Measurements from ENCODE around the gene TTYH3. TPM values are rescaled to one million over a fixed set of nuclear protein-coding genes. Genes with fewer than 3 reads are reported as not detected.

TTYH3 gene
- total and polyA plus RNA-seq, 2 of the 13 experiments (the other 11 are each of a cell fraction or from before 2014, with no cell fraction given), result 26.3 to 50.0 TPM

GRCh38 chr7:2700141-2700850 is 68.5 kb downstream of the TTYH3 start:
- CTCF ChIA-PET (ENCODE audit: low intra/inter-chr PET ratio, low total read pairs), result no interaction called here
- Histone ChIP-seq H2AFZ (ENCODE audit: low read length) (no peak overlapping the region), H3K27me3 (ENCODE audit: control insufficient read depth in 1 of 2, insufficient read depth in 2 of 2, low read length in 2 of 2) (peaks cover 22 to 52% of the 10 kb centered on the region in 2 experiments; a peak in 3 of 5 replicates), H4K20me1 (ENCODE audit: insufficient read depth, low read length) (no peaks in the 10 kb centered on the region), H3K4me3 (replicated peaks in 1 of 3; ENCODE audit: insufficient read depth in 1 of 3, low read depth in 2 of 3, low read length in 3 of 3) (no peak overlapping the region), H3K9ac (ENCODE audit: insufficient read depth, low read depth, low read length) (no peak overlapping the region), H3K27ac (ENCODE audit: extremely low read length, insufficient read depth, low read length) (no peak overlapping the region), H3K9me3 (ENCODE audit: low read length) (no peaks in the 10 kb centered on the region), H3K36me3 (replicated peaks in 1 of 2; ENCODE audit: control insufficient read depth in 1 of 2, insufficient read depth in 2 of 2, low read length in 2 of 2) (no peaks in the 10 kb centered on the region), H3K4me2 (ENCODE audit: low read depth, low read length) (no peak overlapping the region), H3K4me1 (ENCODE audit: insufficient read depth, low read length) (no peaks in the 10 kb centered on the region), H3K79me2 (ENCODE audit: insufficient read depth, low read length) (no peaks in the 10 kb centered on the region)
- ATAC-seq, result no peak; the same call in 2 of the 3 replicates
- no TSS peak for BruUV-seq (replicated peaks)
- no peak for TF ChIP-seq ZNF230 (CRISPR knock-in tag; IDR thresholded peaks at IDR 0.05)
- no peak for TF ChIP-seq NR0B2 (CRISPR knock-in tag; IDR thresholded peaks at IDR 0.05)
- no peak for FAIRE-seq
- WGBS (ENCODE audit: low lambda C conversion rate), result 44% methylated on average over 13 of the region's 40 CpGs
- POLR2A ChIA-PET, result no interaction called here
- in situ Hi-C loops (cut with HindIII; ENCODE audit: extremely low pct_ligation_motif_present, low pct_unique_long_range_greater_than_20kb), result no loop called here
- intact Hi-C loops (cut with micrococcal nuclease; ENCODE audit: unreplicated experiment), result no loop called here
- no peak for DNase-seq (ENCODE audit: low spot score)

GRCh38 chr7:2701424-2701823 is 69.6 kb downstream of the TTYH3 start:
- no peak for ATAC-seq
- intact Hi-C loops (cut with micrococcal nuclease; ENCODE audit: unreplicated experiment), result no loop called here

More at GRCh38 chr7:2701424-2701823, 69.6 kb downstream of the TTYH3 start:
- ChIA-PET CTCF (ENCODE audit: low intra/inter-chr PET ratio, low total read pairs) (no interaction called here), POLR2A (no interaction called here)
- Histone ChIP-seq H3K79me2 (ENCODE audit: insufficient read depth, low read length) (no peaks in the 10 kb centered on the region), H3K4me2 (ENCODE audit: low read depth, low read length) (no peak overlapping the region), H3K27ac (ENCODE audit: extremely low read length, insufficient read depth, low read length) (no peak overlapping the region), H3K36me3 (replicated peaks in 1 of 2; ENCODE audit: control insufficient read depth in 1 of 2, insufficient read depth in 2 of 2, low read length in 2 of 2) (no peaks in the 10 kb centered on the region), H3K4me1 (ENCODE audit: insufficient read depth, low read length) (peaks cover under 1% of the 10 kb centered on the region; the same call in 1 of the 2 replicates), H4K20me1 (ENCODE audit: insufficient read depth, low read length) (no peaks in the 10 kb centered on the region), H3K9ac (ENCODE audit: insufficient read depth, low read depth, low read length) (no peak overlapping the region), H3K4me3 (replicated peaks in 1 of 3; ENCODE audit: insufficient read depth in 1 of 3, low read depth in 2 of 3, low read length in 3 of 3) (no peak overlapping the region), H3K9me3 (ENCODE audit: low read length) (no peaks in the 10 kb centered on the region), H3K27me3 (ENCODE audit: control insufficient read depth in 1 of 2, insufficient read depth in 2 of 2, low read length in 2 of 2) (peaks cover 22 to 64% of the 10 kb centered on the region in 2 experiments; a peak in 3 of 5 replicates), H2AFZ (ENCODE audit: low read length) (no peak overlapping the region)
- BruUV-seq (replicated peaks), result no TSS peak
- 49% methylated on average over 9 of the region's 17 CpGs for WGBS (ENCODE audit: low lambda C conversion rate)
- no peak for DNase-seq (ENCODE audit: low spot score)
- no peak for FAIRE-seq
- in situ Hi-C loops (cut with HindIII; ENCODE audit: extremely low pct_ligation_motif_present, low pct_unique_long_range_greater_than_20kb), result no loop called here
- TF ChIP-seq ZNF142 (CRISPR knock-in tag; IDR thresholded peaks at IDR 0.05) (no peak), ZNF354B (CRISPR knock-in tag; IDR thresholded peaks at IDR 0.05) (no peak), SNAPC5 (CRISPR knock-in tag; IDR thresholded peaks at IDR 0.05; ENCODE audit: borderline replicate concordance) (no peak), FIP1L1 (IDR thresholded peaks at IDR 0.05; ENCODE audit: borderline replicate concordance, insufficient read depth, low read depth, low read length) (no peak)

All from HepG2 (cell line).